ENCODE results near the gene NUP93.
A peak's percentile ranks its signal among the peaks of the same experiment; 100 is the strongest.

Gene NUP93

DNA sequence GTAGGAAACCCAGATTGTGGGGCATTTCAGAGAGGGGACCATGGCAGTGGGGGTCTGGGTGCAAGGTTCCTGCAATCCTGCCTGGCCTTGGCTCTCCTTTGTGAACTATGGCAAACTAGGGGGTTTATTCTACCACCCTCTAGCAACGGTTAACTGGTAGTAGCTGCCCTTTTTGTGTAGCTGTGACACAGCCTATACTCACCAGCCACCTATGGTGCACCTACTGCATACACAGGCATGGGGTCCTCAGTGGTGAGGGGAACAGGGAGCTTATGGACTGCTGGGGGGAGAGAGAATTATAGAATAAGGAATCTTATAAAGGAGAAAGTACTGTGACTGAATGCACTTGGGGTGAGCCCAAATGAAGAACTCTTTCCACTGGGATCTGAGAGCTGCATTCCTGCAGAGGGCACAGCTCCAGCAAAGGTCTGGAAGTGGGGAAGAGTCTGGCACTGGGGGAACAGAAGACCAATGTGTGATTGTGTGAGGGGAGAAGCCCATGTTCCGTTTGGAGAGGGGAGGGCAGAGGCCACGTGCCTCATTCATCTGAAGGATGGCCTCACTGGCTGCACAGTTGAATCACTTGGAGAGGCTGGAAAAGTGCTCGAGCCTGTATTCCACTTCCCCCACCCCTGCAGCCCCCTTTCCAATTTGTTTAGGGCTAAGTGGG, 45.5 kb upstream of the NUP93 start:
- H3K27me3 ChIP-seq (replicated peaks) = no peaks in the 10 kb centered on the region
- TF ChIP-seq, protein P1, sequence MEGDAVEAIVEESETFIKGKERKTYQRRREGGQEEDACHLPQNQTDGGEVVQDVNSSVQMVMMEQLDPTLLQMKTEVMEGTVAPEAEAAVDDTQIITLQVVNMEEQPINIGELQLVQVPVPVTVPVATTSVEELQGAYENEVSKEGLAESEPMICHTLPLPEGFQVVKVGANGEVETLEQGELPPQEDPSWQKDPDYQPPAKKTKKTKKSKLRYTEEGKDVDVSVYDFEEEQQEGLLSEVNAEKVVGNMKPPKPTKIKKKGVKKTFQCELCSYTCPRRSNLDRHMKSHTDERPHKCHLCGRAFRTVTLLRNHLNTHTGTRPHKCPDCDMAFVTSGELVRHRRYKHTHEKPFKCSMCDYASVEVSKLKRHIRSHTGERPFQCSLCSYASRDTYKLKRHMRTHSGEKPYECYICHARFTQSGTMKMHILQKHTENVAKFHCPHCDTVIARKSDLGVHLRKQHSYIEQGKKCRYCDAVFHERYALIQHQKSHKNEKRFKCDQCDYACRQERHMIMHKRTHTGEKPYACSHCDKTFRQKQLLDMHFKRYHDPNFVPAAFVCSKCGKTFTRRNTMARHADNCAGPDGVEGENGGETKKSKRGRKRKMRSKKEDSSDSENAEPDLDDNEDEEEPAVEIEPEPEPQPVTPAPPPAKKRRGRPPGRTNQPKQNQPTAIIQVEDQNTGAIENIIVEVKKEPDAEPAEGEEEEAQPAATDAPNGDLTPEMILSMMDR (IDR thresholded peaks at IDR 0.05; ENCODE audit: low read depth, low read length, missing control alignments) = no peak
- no peak overlapping the region for H3K27ac ChIP-seq
- no peak overlapping the region for H3K4me3 ChIP-seq (ENCODE audit: low read depth, low read length)
- H3K36me3 ChIP-seq (replicated peaks) = no peaks in the 10 kb centered on the region
- no peak for DNase-seq
- in situ Hi-C loops (cut with HindIII; ENCODE audit: low pct_ligation_motif_present, low sequenced_read_pairs) = no loop called here

DNA sequence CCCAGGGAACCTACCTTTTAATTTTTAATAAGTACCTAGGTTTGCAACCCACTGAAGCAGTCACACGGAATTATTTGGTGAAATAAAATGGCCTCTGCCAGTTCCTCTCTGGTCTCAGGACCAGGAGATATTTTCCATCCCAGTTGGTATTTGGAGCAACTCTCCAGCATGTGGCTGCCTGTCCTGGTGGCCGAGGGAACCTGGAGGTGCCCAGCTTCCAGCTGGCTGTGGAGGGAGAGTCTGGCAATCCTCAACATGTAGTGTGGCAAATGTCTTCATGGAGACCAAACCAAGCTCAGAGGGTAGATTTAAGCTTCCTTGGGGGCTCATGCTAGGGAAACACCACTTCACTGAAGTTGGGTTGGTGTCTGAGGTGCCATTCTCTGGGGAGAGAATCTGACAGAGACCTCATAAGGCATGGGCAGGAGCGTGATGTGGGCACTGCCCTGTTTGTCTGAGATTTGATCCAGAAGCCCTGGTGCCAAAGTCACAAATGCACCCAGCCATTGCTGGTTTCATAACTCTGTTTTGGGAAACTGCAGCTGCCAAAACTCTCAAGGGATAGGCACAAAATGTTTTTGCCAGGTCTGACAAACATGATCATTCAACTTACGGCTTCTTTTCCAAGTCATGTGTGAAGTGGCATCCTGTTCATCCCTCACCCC, 44.9 kb upstream of the NUP93 start:
- Histone ChIP-seq H3K27me3 (replicated peaks) (no peaks in the 10 kb centered on the region), H3K27ac (no peak overlapping the region), H3K36me3 (replicated peaks) (no peaks in the 10 kb centered on the region), H3K4me3 (ENCODE audit: low read depth, low read length) (no peak overlapping the region)
- DNase-seq = no peak
- TF ChIP-seq, protein P1 (IDR thresholded peaks at IDR 0.05; ENCODE audit: low read depth, low read length, missing control alignments) = no peak
- in situ Hi-C loops (cut with HindIII; ENCODE audit: low pct_ligation_motif_present, low sequenced_read_pairs) = no loop called here

DNA sequence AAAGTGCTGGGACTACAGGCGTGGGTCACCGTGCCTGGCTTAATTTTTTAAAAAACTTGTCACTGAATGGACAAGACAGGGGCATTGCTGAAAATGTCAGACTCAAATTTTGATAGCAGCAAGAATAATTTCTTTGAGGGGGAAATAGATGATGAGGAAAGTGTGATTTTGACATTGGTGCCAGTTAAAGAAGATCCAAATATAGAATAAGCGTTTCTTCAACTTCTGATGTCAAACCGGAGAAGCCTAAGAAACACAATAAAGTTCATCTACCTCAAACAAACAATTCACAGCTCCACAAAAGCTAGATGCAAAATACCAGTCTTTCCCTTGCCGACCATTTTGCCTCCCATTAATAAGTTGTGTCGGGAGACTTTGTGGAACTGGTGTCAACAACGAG, 43.2 kb upstream of the NUP93 start:
- Histone ChIP-seq H3K36me3 (replicated peaks) (no peaks in the 10 kb centered on the region), H3K27me3 (replicated peaks) (no peaks in the 10 kb centered on the region), H3K4me3 (ENCODE audit: low read depth, low read length) (no peak overlapping the region), H3K27ac (no peak overlapping the region)
- in situ Hi-C loops (cut with HindIII; ENCODE audit: low pct_ligation_motif_present, low sequenced_read_pairs) = no loop called here
- TF ChIP-seq, protein P1 (IDR thresholded peaks at IDR 0.05; ENCODE audit: low read depth, low read length, missing control alignments) = no peak
- no peak for DNase-seq

DNA sequence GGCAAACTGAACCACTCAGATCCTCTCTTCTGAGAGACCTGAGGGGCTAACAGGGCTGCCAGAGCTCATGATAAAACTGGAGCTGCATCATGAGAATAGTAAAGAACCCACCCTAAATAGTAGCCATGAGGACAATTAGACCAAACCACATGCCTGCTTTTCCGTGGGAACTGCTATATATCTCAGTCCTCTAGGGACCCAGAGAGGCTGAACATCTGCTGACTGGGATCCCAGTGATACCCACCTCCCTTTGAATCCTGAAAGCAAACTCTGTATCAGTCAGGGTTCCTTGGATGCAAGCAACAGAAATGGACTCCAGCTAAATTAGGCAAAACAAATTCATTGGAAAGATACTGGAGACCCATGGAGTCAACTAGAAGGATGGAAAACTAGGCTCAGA, 41.2 kb upstream of the NUP93 start:
- TF ChIP-seq, protein P1 (IDR thresholded peaks at IDR 0.05; ENCODE audit: low read depth, low read length, missing control alignments) = peak; percentile 9
- Histone ChIP-seq H3K27me3 (replicated peaks) (no peaks in the 10 kb centered on the region), H3K4me3 (ENCODE audit: low read depth, low read length) (no peak overlapping the region), H3K36me3 (replicated peaks) (no peaks in the 10 kb centered on the region), H3K27ac (no peak overlapping the region)
- DNase-seq = no peak
- in situ Hi-C loops (cut with HindIII; ENCODE audit: low pct_ligation_motif_present, low sequenced_read_pairs) = no loop called here

DNA sequence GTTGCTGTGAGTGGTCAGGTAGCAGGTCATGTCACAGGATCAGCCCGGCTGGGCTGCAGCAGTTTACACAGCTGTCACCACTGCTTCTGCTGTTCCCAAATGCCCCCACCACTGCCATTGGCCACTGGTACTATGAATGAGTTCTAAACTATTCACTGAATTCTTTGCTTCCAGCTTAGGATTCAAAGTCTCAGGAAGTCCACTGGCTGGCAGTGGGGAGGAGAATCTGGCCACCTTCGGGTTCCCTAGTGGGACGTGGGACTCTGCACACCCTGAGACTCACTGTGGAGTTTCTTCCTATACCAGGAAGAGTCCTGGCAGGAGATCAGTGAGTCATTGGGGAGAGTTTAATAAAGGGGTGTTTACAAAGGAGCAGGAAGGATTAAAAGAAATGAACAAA, 40.8 kb upstream of the NUP93 start:
- in situ Hi-C loops (cut with HindIII; ENCODE audit: low pct_ligation_motif_present, low sequenced_read_pairs) = no loop called here
- Histone ChIP-seq H3K4me3 (ENCODE audit: low read depth, low read length) (no peak overlapping the region), H3K27me3 (replicated peaks) (no peaks in the 10 kb centered on the region), H3K36me3 (replicated peaks) (no peaks in the 10 kb centered on the region), H3K27ac (no peak overlapping the region)
- no peak for DNase-seq
- TF ChIP-seq, protein P1 (IDR thresholded peaks at IDR 0.05; ENCODE audit: low read depth, low read length, missing control alignments) = no peak

Data from brain microvascular endothelial cell (primary cell).